Keratinocyte (primary cell): Measurements from ENCODE around the gene FBXO7. TPM values are rescaled to one million over a fixed set of nuclear protein-coding genes. Genes with fewer than 3 reads are reported as not detected.

Source experiments
- DNase-seq: peaks from one replicate; pipeline ENCODE4 v3.0.0-alpha.2; 2011; ENCODE audit warnings: low read depth, missing footprints, low spot score
- FAIRE-seq: peaks from 2 replicates; lab custom pipeline; 2011; peaks lifted over from hg19 to GRCh38; lab: Jason Lieb, UNC
- H2AFZ ChIP-seq: 2 replicates; pipeline ENCODE4 v1.6.0; 2012; ENCODE audit warnings: low read length, control low read depth, inconsistent platforms; ENCODE audit not compliant: control insufficient read depth
- H3K27ac ChIP-seq: 2 replicates; pipeline ENCODE4 v1.5.1; 2011; ENCODE audit warnings: low read length; ENCODE audit not compliant: control insufficient read depth, insufficient read depth
- H3K27me3 ChIP-seq: 3 replicates; pipeline ENCODE4 v1.6.0; 2011; ENCODE audit warnings: low read length; ENCODE audit not compliant: control insufficient read depth, insufficient read depth; ENCODE audit errors: extremely low read depth
- H3K36me3 ChIP-seq, 2 experiments: 2 replicates in 1 of 2; 3 replicates in 1 of 2; pipeline ENCODE4 v1.5.1; 2011; ENCODE audit warnings: low read length in 2 of 2, mild to moderate bottlenecking in 1 of 2; ENCODE audit not compliant: control insufficient read depth in 2 of 2, insufficient read depth in 2 of 2; ENCODE audit errors: extremely low read depth in 1 of 2
- H3K4me1 ChIP-seq: 3 replicates; pipeline ENCODE4 v1.5.1; 2011; ENCODE audit warnings: low read length; ENCODE audit not compliant: control insufficient read depth, insufficient read depth; ENCODE audit errors: extremely low read depth
- H3K4me2 ChIP-seq: 3 replicates; pipeline ENCODE4 v1.6.0; 2011; ENCODE audit warnings: low read depth, low read length; ENCODE audit not compliant: control insufficient read depth, insufficient read depth; ENCODE audit errors: extremely low read depth
- H3K4me3 ChIP-seq, 3 experiments: fragments of 200-600 bp in 1 of 3; sonication (generic) in 1 of 3; 2 replicates in 2 of 3; 3 replicates in 1 of 3; pipeline ENCODE4 v1.5.1; 2011 to 2016; ENCODE audit warnings: low read length in 3 of 3, mild to moderate bottlenecking in 3 of 3, control low read depth in 2 of 3, inconsistent platforms in 1 of 3, low read depth in 1 of 3, mixed read lengths in 1 of 3, mixed run types in 1 of 3, moderate library complexity in 1 of 3; ENCODE audit not compliant: control insufficient read depth in 2 of 3, insufficient read depth in 2 of 3; ENCODE audit errors: extremely low read depth in 1 of 3
- H3K79me2 ChIP-seq: 2 replicates; pipeline ENCODE4 v1.6.0; 2012; ENCODE audit warnings: low read length; ENCODE audit not compliant: control insufficient read depth, insufficient read depth
- H3K9ac ChIP-seq: 3 replicates; pipeline ENCODE4 v1.6.0; 2011; ENCODE audit warnings: low read length; ENCODE audit not compliant: control insufficient read depth, insufficient read depth; ENCODE audit errors: extremely low read depth
- H3K9me1 ChIP-seq: 3 replicates; pipeline ENCODE4 v1.6.0; 2011; ENCODE audit warnings: low read length; ENCODE audit not compliant: control insufficient read depth, insufficient read depth; ENCODE audit errors: extremely low read depth
- H3K9me3 ChIP-seq: 2 replicates; pipeline ENCODE4 v1.5.1; 2012; ENCODE audit warnings: low read depth, low read length; ENCODE audit not compliant: control insufficient read depth
- H4K20me1 ChIP-seq: 3 replicates; pipeline ENCODE4 v1.6.0; 2011; ENCODE audit warnings: low read length; ENCODE audit not compliant: control insufficient read depth, insufficient read depth; ENCODE audit errors: extremely low read depth
- CTCF ChIP-seq, 3 experiments: IDR thresholded peaks in 1 of 3; conservative IDR thresholded peaks in 1 of 3; optimal IDR thresholded peaks in 1 of 3; 2 replicates in 2 of 3; 3 replicates in 1 of 3; pipeline versions ENCODE3 to v1.5.1; 2011; ENCODE audit warnings: low read length in 3 of 3, mild to moderate bottlenecking in 3 of 3, moderate library complexity in 2 of 3, control low read depth in 1 of 3, inconsistent platforms in 1 of 3; ENCODE audit not compliant: insufficient read depth in 2 of 3; ENCODE audit errors: extremely low read depth in 1 of 3
- EZH2 ChIP-seq: IDR thresholded peaks from one replicate; pipeline ENCODE4 v1.6.1; 2012; ENCODE audit warnings: inconsistent platforms, mild to moderate bottlenecking, low read length, moderate library complexity
- dilution Hi-C: fragments of 300-500 bp; cut with MboI; formaldehyde crosslinking; loops from one replicate; pipeline ENCODE4 v1.7.0; 2020; ENCODE audit warnings: low sequenced_read_pairs; ENCODE audit not compliant: extremely low pct_ligation_motif_present
- polyA plus RNA-seq, 5 experiments: library from polyadenylated mRNA; depleted of rRNA in 3 of 5; stranded (reverse) in 3 of 5; stranded (forward) in 1 of 5; unstranded in 1 of 5; fragments of >200 nt; gene quantifications; 1 replicate in 1 of 5; 2 replicates in 3 of 5; 3 replicates in 1 of 5; pipeline versions ENCODE4 v1.2.1 to v1.2.3, GENCODE V29; 2011 to 2012; ENCODE audit warnings: missing spikeins in 2 of 5, low read depth in 1 of 5, low replicate concordance in 1 of 5

The FBXO7 gene
- polyA plus RNA-seq, 1 donor (not counting 4 experiments of a cell fraction or from before 2014, with no cell fraction given): 106 TPM

GRCh38 chr22:32536352-32536751, 61.7 kb downstream of the FBXO7 start:
- TF ChIP-seq CTCF (optimal IDR thresholded peaks at IDR 0.05 in 1 of 3, IDR thresholded peaks at IDR 0.05 in 1 of 3, conservative IDR thresholded peaks at IDR 0.05 in 1 of 3; ENCODE audit: extremely low read depth in 1 of 3, insufficient read depth in 2 of 3, low read length in 3 of 3) (no peak), EZH2 (no peak)
- no peak overlapping the region for H3K27ac ChIP-seq
- no peak overlapping the region for H2AFZ ChIP-seq
- peaks cover 6% of the 10 kb centered on the region for H3K27me3 ChIP-seq
- no peaks in the 10 kb centered on the region for H3K36me3 ChIP-seq
- DNase-seq (no peak), FAIRE-seq (no peak)
- H3K4me3 ChIP-seq: no peak overlapping the region
- no peaks in the 10 kb centered on the region for H4K20me1 ChIP-seq
- dilution Hi-C loops: no loop called here
- H3K79me2 ChIP-seq: no peaks in the 10 kb centered on the region
- no peak overlapping the region for H3K4me2 ChIP-seq
- H3K9me1 ChIP-seq: no peaks in the 10 kb centered on the region
- no peak overlapping the region for H3K9ac ChIP-seq
- peaks cover 6% of the 10 kb centered on the region for H3K4me1 ChIP-seq
- no peaks in the 10 kb centered on the region for H3K9me3 ChIP-seq

- no peak for TF ChIP-seq EZH2
- no peak for TF ChIP-seq CTCF (optimal IDR thresholded peaks at IDR 0.05 in 1 of 3, IDR thresholded peaks at IDR 0.05 in 1 of 3, conservative IDR thresholded peaks at IDR 0.05 in 1 of 3; ENCODE audit: extremely low read depth in 1 of 3, insufficient read depth in 2 of 3, low read length in 3 of 3)
- dilution Hi-C loops: no loop called here
- no peak overlapping the region for H3K4me2 ChIP-seq
- no peaks in the 10 kb centered on the region for H4K20me1 ChIP-seq
- H3K79me2 ChIP-seq: no peaks in the 10 kb centered on the region
- H2AFZ ChIP-seq: no peak overlapping the region
- H3K4me1 ChIP-seq: no peaks in the 10 kb centered on the region
- H3K27ac ChIP-seq: no peak overlapping the region
- no peaks in the 10 kb centered on the region for H3K36me3 ChIP-seq
- H3K27me3 ChIP-seq: peaks cover 3% of the 10 kb centered on the region
- no peak for FAIRE-seq
- H3K9me3 ChIP-seq: no peaks in the 10 kb centered on the region
- H3K9me1 ChIP-seq: no peaks in the 10 kb centered on the region
- H3K4me3 ChIP-seq: no peak overlapping the region
- DNase-seq: no peak
- H3K9ac ChIP-seq: no peak overlapping the region
Measured at GRCh38 chr22:32538521-32538920, 63.9 kb downstream of the FBXO7 start.
